HG03378 (cell line): ENCODE measurements around the gene EIF1.

ENCODE experiments used
- ATAC-seq: cut with Tn5 transposase; IDR thresholded peaks from one replicate; pipeline ENCODE4 v1.9.1; 2021; ENCODE audit warnings: mild to moderate bottlenecking, moderate library complexity; ENCODE audit not compliant: unreplicated experiment

Gene EIF1

GRCh38 chr17:41734139-41734948 is 45.7 kb downstream of the EIF1 start, which contains the start of gene HAP1:
HAP1 (minus strand) TSS chr17:41734643; CDS start chr17:41734634, 9 bp downstream.
- ATAC-seq: no peak

GRCh38 chr17:41734949-41735313 is 46.2 kb downstream of the EIF1 start:
- ATAC-seq: no peak

- no peak for ATAC-seq
Observed at GRCh38 chr17:41735744-41736143, 47.1 kb downstream of the EIF1 start.

- ATAC-seq: no peak
Observed at GRCh38 chr17:41736983-41737679, 48.4 kb downstream of the EIF1 start.

- no peak for ATAC-seq
Observed at GRCh38 chr17:41737680-41738023, 49.0 kb downstream of the EIF1 start.

- ATAC-seq: no peak
Observed at GRCh38 chr17:41738077-41738800, 49.6 kb downstream of the EIF1 start.

GRCh38 chr17:41738801-41739112 is 50.1 kb downstream of the EIF1 start:
- ATAC-seq: no peak

GRCh38 chr17:41739661-41740352 is 51.1 kb downstream of the EIF1 start:
- no peak for ATAC-seq

GRCh38 chr17:41740506-41740905 is 51.8 kb downstream of the EIF1 start:
- no peak for ATAC-seq

- ATAC-seq: no peak
Observed at GRCh38 chr17:41741709-41742108, 53.0 kb downstream of the EIF1 start.
